ENCODE measurements around the gene SLC39A2. TPM values are rescaled to one million over a fixed set of nuclear protein-coding genes. Genes with fewer than 3 reads are reported as not detected.

SLC39A2 gene
- total RNA-seq, 1 experiment from 2014 or later, result not detected

DNA sequence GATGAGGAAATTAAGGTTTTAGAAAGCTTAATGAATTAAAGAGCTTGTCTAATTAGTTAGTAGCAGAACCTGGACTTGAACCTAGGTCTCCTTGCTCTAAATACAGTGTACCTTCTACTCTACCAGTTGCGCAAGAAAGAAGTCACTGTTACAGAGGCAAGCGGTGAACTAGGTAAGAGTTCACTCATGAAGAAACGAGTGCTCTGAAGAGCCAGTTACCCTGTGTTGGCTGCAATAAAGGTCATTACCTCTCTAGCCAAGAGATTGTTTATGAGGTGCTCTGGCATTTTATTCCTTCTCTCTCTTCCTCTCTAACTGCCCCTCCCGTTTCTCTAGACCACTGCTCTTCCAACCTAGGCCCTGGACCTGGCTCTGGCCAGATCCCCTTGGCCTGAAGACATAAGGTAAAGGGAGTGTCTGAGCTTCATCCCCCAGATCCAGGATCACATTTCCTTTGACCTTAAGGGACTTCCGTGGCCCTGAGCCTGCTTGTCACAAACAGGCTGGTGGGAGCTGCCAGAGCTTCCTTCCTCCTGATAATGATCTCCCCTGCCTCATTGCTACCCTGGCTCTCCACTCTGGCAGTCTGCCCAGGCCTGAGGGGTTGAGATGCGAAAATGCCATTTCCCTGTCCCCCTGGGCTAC, 45.0 kb downstream of the SLC39A2 start:
- no peak for DNase-seq (ENCODE audit: low read depth)

DNA sequence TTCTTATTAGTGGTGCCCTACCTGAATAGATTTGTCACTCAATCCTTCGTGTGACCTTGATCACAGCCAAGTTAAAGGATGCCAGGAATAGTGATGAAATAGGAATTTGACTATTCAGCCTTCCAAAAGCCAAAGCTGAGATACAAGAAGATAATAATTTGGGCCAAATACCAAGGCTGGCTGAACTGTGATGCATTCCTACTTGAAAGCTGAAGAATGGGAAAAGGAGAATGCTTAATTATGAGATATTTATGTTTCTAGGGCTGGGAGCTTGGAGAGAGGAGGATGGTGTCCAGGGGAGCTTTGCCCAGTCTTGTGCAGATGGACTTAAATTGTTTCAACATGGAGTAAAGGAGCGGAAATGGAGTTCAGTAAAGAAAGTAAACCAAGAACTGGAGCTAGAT, 48.3 kb downstream of the SLC39A2 start:
- DNase-seq (ENCODE audit: low read depth), result no peak

DNA sequence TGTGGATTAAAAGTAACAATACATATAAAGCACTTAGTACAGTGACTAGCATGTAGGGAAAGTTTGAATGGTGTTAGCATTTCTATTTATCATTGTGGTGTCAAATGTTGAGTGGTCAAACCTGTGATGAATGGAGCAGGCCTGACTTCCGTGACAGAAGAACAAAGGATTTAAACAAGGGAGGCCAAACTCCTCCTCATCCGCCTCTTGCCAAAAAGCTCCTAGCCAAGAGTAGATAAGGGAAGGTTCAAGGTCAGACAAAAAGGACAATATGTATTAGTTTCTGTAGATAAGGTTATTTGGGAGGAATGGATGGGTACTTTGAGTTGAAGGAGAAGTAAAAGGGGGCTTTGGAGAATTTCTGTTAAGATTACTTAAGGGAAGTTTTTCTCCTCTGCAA, 49.5 kb downstream of the SLC39A2 start:
- no peak for DNase-seq (ENCODE audit: low read depth)

DNA sequence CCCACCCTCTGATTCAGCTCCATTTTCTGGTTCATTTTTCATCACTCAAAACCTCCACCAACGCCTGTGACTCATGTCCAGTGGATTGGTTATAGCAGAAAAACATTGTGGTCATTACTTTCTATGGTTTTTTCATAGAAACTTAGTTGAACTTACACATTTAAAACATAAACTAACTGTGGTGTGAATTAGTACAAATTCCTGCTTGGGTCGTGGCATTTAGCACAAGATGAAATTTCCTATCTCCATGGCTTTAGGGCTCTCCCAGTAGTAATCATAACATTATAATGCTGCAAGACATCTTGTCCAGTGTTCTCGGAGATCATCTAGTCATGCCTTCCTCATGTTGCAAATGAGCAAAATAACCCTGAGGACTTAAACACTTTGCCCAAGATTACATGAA, 50.2 kb downstream of the SLC39A2 start:
- peak; percentile 49 for DNase-seq (ENCODE audit: low read depth)

DNA sequence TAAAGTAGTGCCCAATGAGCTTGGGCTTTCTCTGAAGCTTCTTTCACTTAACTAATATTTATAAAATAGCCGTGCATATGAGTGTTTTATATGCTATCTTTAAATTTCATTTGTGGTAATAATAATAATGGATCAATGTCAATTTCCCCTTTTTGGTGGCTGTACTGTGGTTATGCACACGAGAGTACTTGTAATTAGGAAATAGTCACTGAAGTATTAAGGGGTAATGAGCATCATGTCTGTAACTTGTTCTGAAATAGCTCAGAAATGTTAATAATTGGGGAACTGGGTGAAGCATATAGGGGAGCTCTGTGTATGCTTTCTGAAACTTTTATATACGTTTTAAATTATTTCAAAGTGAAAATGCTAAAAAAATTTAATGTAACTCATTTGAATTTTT, 51.5 kb downstream of the SLC39A2 start:
- no peak for DNase-seq (ENCODE audit: low read depth)

Other genes starting within 250 kb of the SLC39A2 start
- not detected in 2 replicates for gene EDDM3B, start 230.9 kb upstream of the SLC39A2 start, total RNA-seq (2014; rRNA removed)
- not detected in 2 replicates for gene RNASE6, start 218.0 kb upstream of the SLC39A2 start, total RNA-seq (2014; rRNA removed)
- not detected in 2 replicates for gene RNASE1, start 196.4 kb upstream of the SLC39A2 start, total RNA-seq (2014; rRNA removed)
- not detected in 2 replicates for gene RNASE3, start 107.9 kb upstream of the SLC39A2 start, total RNA-seq (2014; rRNA removed)
- gene RNASE2, start 43.8 kb upstream of the SLC39A2 start, total RNA-seq (2014; rRNA removed), result not detected in 2 replicates
- 85.4 and 90.3 TPM in 2 replicates for gene METTL17, start 9.3 kb upstream of the SLC39A2 start, total RNA-seq (2014; rRNA removed)
- gene NDRG2, start 25.8 kb downstream of the SLC39A2 start, total RNA-seq (2014; rRNA removed), result 0.86 TPM in 1 of 2 replicates, not detected in the other
- gene TPPP2, start 30.9 kb downstream of the SLC39A2 start, total RNA-seq (2014; rRNA removed), result not detected in 2 replicates
- not detected in 2 replicates for gene RNASE13, start 35.5 kb downstream of the SLC39A2 start, total RNA-seq (2014; rRNA removed)
- not detected in 2 replicates for gene RNASE7, start 43.1 kb downstream of the SLC39A2 start, total RNA-seq (2014; rRNA removed)
- gene RNASE8, start 58.5 kb downstream of the SLC39A2 start, total RNA-seq (2014; rRNA removed), result not detected in 2 replicates
- gene ARHGEF40, start 71.0 kb downstream of the SLC39A2 start, total RNA-seq (2014; rRNA removed), result 42.0 and 43.9 TPM in 2 replicates
- 18.3 and 19.1 TPM in 2 replicates for gene ZNF219, start 99.4 kb downstream of the SLC39A2 start, total RNA-seq (2014; rRNA removed)
- gene TMEM253, start 101.8 kb downstream of the SLC39A2 start, total RNA-seq (2014; rRNA removed), result 0.13 TPM in 1 of 2 replicates, not detected in the other
- gene OR5AU1, start 156.8 kb downstream of the SLC39A2 start, total RNA-seq (2014; rRNA removed), result not detected in 2 replicates

All from LHCN-M2 (cell line).